Hepatocyte (in vitro differentiated cells): ENCODE measurements around the gene EDDM13. TPM values are rescaled to one million over a fixed set of nuclear protein-coding genes. Genes with fewer than 3 reads are reported as not detected.

Experiments
- DNase-seq: peaks from one replicate; pipeline ENCODE4 v3.0.0-alpha.2; 2016; ENCODE audit warnings: low spot score
- H2AFZ ChIP-seq: fragments of 200-600 bp; sonication (generic); 2 replicates; pipeline ENCODE4 v1.6.0; 2016; ENCODE audit warnings: antibody characterized with exemption, mild to moderate bottlenecking
- H3K27ac ChIP-seq: fragments of 200-600 bp; sonication (generic); 2 replicates; pipeline ENCODE4 v1.5.1; 2016; ENCODE audit warnings: mild to moderate bottlenecking
- H3K27me3 ChIP-seq: fragments of 200-600 bp; sonication (generic); 2 replicates; pipeline ENCODE4 v1.6.1; 2016
- H3K36me3 ChIP-seq: fragments of 200-600 bp; sonication (generic); replicated peaks from 2 replicates; pipeline ENCODE4 v1.5.1; 2016; ENCODE audit warnings: low read depth; ENCODE audit not compliant: insufficient read depth
- H3K4me1 ChIP-seq: fragments of 200-600 bp; sonication (generic); 2 replicates; pipeline ENCODE4 v1.5.1; 2016; ENCODE audit warnings: mild to moderate bottlenecking, moderate library complexity; ENCODE audit not compliant: insufficient read depth
- H3K4me2 ChIP-seq: fragments of 200-600 bp; sonication (generic); 2 replicates; pipeline ENCODE4 v1.6.0; 2016
- H3K4me3 ChIP-seq: fragments of 200-600 bp; sonication (generic); 2 replicates; pipeline ENCODE4 v1.5.1; 2016; ENCODE audit warnings: mild to moderate bottlenecking
- H3K79me2 ChIP-seq: fragments of 200-600 bp; sonication (generic); 2 replicates; pipeline ENCODE4 v1.6.0; 2017; ENCODE audit warnings: mild to moderate bottlenecking
- H3K9me2 ChIP-seq: fragments of 200-600 bp; sonication (generic); replicated peaks from 2 replicates; pipeline ENCODE4 v1.6.0; 2017; ENCODE audit warnings: mild to moderate bottlenecking; ENCODE audit not compliant: insufficient read depth
- H3K9me3 ChIP-seq: fragments of 200-600 bp; sonication (generic); 2 replicates; pipeline ENCODE4 v1.5.1; 2016; ENCODE audit warnings: low read depth, mild to moderate bottlenecking
- H4K20me1 ChIP-seq: fragments of 200-600 bp; sonication (generic); 2 replicates; pipeline ENCODE4 v1.6.0; 2016; ENCODE audit warnings: mild to moderate bottlenecking; ENCODE audit not compliant: insufficient read depth, poor library complexity, severe bottlenecking
- CTCF ChIP-seq: fragments of 200-600 bp; sonication (generic); IDR thresholded peaks from 2 replicates; pipeline ENCODE4 v1.5.1; 2016; ENCODE audit warnings: antibody characterized with exemption, mild to moderate bottlenecking; ENCODE audit not compliant: poor library complexity
- EZH2 ChIP-seq: fragments of 200-600 bp; sonication (generic); IDR thresholded peaks from 2 replicates; pipeline ENCODE4 v1.6.1; 2016; ENCODE audit warnings: antibody characterized with exemption, mild to moderate bottlenecking, borderline replicate concordance
- EZH2phosphoT487 ChIP-seq: fragments of 200-600 bp; sonication (generic); IDR thresholded peaks from one replicate; pipeline ENCODE4 v1.6.1; 2018; ENCODE audit warnings: antibody characterized with exemption, mild to moderate bottlenecking, low read depth, moderate library complexity; ENCODE audit not compliant: unreplicated experiment, severe bottlenecking
- WGBS: methylation state at CpG from one replicate; pipeline ENCODE4 v1.1.6; 2016; ENCODE audit warnings: low lambda C conversion rate; ENCODE audit errors: missing lambda C conversion rate; 5-methylcytosine and 5-hydroxymethylcytosine counted together
- polyA plus RNA-seq: library from polyadenylated mRNA; unstranded; fragments of >200 nt; fragmentation: Nextera tagmentation; extraction: Ambion mirVana; gene quantifications from 2 replicates; pipeline ENCODE4 v1.2.1, GENCODE V29; 2016
- total RNA-seq: library from RNA; depleted of rRNA; stranded (reverse); fragments of >200 nt; gene quantifications from 2 replicates; pipeline ENCODE4 v1.2.3, GENCODE V29; 2014

The EDDM13 gene
- total and polyA plus RNA-seq, 2 experiments from 2014 or later: not detected

GRCh38 chr19:56282809-56283208 is 10.3 kb downstream of the EDDM13 start:
- no peak for DNase-seq

GRCh38 chr19:56284746-56285145 is 12.2 kb downstream of the EDDM13 start:
- 97% methylated on average over 3 of the region's 3 CpGs for WGBS
- Histone ChIP-seq H3K36me3 (no peaks in the 10 kb centered on the region), H4K20me1 (no peaks in the 10 kb centered on the region)

More at GRCh38 chr19:56282809-56283208, 10.3 kb downstream of the EDDM13 start:
- H3K4me1 ChIP-seq: no peaks in the 10 kb centered on the region
- no peaks in the 10 kb centered on the region for H3K9me3 ChIP-seq
- H4K20me1 ChIP-seq: no peaks in the 10 kb centered on the region
- no peak overlapping the region for H2AFZ ChIP-seq
- TF ChIP-seq EZH2phosphoT487 (no peak), EZH2 (no peak), CTCF (no peak)
- no peaks in the 10 kb centered on the region for H3K36me3 ChIP-seq
- no peaks in the 10 kb centered on the region for H3K9me2 ChIP-seq
- H3K4me2 ChIP-seq: no peak overlapping the region
- H3K27ac ChIP-seq: no peak overlapping the region
- 94% methylated on average over 4 of the region's 4 CpGs for WGBS
- no peaks in the 10 kb centered on the region for H3K27me3 ChIP-seq
- H3K79me2 ChIP-seq: no peaks in the 10 kb centered on the region
- H3K4me3 ChIP-seq: no peak overlapping the region

GRCh38 chr19:56290104-56290503 is 17.6 kb downstream of the EDDM13 start:
- H3K9me3 ChIP-seq: no peaks in the 10 kb centered on the region
- H3K4me3 ChIP-seq: no peak overlapping the region
- TF ChIP-seq CTCF (no peak), EZH2 (no peak), EZH2phosphoT487 (no peak)
- no peaks in the 10 kb centered on the region for H3K79me2 ChIP-seq
- no peaks in the 10 kb centered on the region for H3K9me2 ChIP-seq
- no peaks in the 10 kb centered on the region for H4K20me1 ChIP-seq
- no peak overlapping the region for H2AFZ ChIP-seq
- no peaks in the 10 kb centered on the region for H3K36me3 ChIP-seq
- H3K4me2 ChIP-seq: no peak overlapping the region
- DNase-seq: no peak
- H3K27me3 ChIP-seq: no peaks in the 10 kb centered on the region
- no peak overlapping the region for H3K27ac ChIP-seq
- H3K4me1 ChIP-seq: no peaks in the 10 kb centered on the region

More at GRCh38 chr19:56284746-56285145, 12.2 kb downstream of the EDDM13 start:
- H3K27me3 ChIP-seq: no peaks in the 10 kb centered on the region
- no peaks in the 10 kb centered on the region for H3K9me2 ChIP-seq
- TF ChIP-seq CTCF (no peak), EZH2phosphoT487 (no peak), EZH2 (no peak)
- no peak overlapping the region for H3K27ac ChIP-seq
- H3K4me3 ChIP-seq: no peak overlapping the region
- no peak overlapping the region for H3K4me2 ChIP-seq
- H3K9me3 ChIP-seq: no peaks in the 10 kb centered on the region
- H3K4me1 ChIP-seq: no peaks in the 10 kb centered on the region
- no peak for DNase-seq
- H3K79me2 ChIP-seq: no peaks in the 10 kb centered on the region
- H2AFZ ChIP-seq: no peak overlapping the region

GRCh38 chr19:56291867-56292266 is 19.3 kb downstream of the EDDM13 start:
- Histone ChIP-seq H3K27me3 (no peaks in the 10 kb centered on the region), H3K27ac (no peak overlapping the region), H3K9me2 (no peaks in the 10 kb centered on the region), H3K9me3 (no peaks in the 10 kb centered on the region), H4K20me1 (no peaks in the 10 kb centered on the region), H2AFZ (no peak overlapping the region), H3K79me2 (no peaks in the 10 kb centered on the region), H3K36me3 (no peaks in the 10 kb centered on the region), H3K4me3 (no peak overlapping the region), H3K4me1 (no peaks in the 10 kb centered on the region), H3K4me2 (no peak overlapping the region)
- no peak for DNase-seq
- TF ChIP-seq EZH2: no peak
- TF ChIP-seq CTCF: no peak
- TF ChIP-seq EZH2phosphoT487: no peak
- 98% methylated on average over 6 of the region's 6 CpGs for WGBS
